ENCODE data around the gene SIGLEC15.
A peak's percentile ranks its signal among the peaks of the same experiment; 100 is the strongest.
"Not testable (repeated sequence)": the region's sequence is repeated elsewhere in the genome, so short reads cannot be mapped to it uniquely, and the experiment has no call there.

The SIGLEC15 gene

DNA sequence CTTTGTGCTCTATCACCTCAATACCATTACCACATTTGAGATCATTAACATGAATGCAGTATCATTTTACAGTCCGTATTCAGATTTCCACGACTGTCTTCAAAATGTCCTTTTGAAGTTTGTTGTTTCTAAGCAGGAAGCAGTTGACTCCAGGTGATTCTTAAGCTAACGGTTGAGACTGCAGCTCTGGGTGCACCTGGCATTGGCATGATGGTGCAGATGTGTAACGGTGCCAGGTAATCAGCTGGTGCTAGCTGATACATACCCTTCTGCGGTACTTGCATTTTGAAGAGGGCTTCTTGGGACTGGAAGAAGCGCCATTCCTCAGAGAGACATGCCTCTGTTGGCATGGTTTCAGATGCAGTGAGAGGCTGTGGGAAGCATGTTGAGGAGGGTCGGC lies 19.5 kb downstream of the SIGLEC15 start:
- no peak for DNase-seq

DNA sequence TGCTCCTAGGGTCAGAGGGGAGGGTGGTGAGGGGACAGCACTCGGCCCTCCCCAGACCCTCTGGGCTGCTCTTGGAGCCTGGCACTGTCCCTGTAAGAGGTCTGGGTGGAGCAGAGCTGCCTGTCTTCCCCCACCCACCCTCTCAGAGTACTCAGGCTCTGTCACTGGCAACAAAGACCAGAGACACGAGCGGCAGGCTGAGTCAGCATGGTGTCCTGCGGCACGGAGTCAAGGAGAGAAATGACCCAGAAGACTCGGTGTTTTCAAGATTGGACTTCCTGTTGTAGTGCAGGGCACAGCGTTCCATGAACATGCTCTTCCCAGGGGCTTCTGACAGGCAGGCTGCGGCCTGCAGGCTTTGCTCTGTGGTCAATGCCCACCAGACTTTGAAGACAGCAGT lies 19.9 kb downstream of the SIGLEC15 start:
- no peak for DNase-seq

DNA sequence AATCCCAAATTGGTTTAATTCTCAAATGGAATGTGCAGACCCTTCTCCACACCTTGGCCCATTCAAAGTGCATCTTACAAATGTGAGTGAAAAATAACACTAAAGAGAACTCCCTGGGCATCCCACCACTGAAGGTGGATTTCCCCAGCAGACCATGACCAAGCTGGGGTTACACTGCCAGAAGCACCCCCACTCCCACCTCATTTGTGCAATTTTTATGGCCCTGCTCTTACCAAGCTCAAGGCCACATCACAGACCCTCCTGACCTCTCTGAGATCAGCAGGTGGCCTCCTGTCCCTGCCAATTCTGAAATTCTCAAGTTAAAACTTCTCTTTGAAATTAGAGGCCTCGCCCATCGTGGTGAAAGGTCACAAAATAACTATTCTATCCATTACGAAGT lies 21.6 kb downstream of the SIGLEC15 start:
- no peak for DNase-seq

DNA sequence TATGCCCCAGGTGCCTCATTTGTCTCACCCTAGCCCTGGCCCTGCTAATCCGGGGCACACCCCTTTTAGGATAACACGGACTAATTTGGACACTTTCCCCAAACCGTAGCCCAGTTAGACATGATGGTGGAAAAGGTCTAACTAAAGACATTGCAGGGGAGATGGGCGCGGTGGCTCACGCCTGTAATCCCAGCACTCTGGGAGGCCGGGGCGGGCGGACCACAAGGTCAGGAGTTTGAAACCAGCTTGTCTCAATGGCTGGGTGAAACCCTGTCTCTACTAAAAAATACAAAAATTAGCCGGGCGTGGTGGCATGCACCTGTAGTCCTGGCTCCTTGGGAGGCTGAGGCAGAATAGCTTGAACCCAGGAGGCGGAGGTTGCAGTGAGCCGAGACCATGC lies 23.2 kb downstream of the SIGLEC15 start:
- not testable (repeated sequence) for DNase-seq

DNA sequence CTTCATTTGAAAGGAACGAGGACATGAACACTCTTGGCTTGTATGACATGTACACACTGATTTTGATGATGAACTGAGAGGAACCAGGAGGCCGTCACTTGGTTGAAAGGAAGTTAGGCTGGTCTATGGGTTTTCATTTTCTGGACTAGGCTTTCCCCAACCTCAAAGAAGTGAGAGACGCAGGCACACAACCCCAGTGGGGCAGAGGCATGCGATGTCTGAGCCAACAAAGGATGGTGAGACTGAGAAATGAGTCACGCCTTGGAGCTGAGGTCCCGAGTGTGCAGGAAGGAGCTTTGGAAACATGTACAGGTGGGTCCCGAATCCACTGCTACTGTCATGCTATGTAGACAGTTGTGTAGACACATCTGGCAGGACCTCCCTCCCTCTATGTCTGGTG lies 24.1 kb downstream of the SIGLEC15 start:
- DNase-seq = no peak

DNA sequence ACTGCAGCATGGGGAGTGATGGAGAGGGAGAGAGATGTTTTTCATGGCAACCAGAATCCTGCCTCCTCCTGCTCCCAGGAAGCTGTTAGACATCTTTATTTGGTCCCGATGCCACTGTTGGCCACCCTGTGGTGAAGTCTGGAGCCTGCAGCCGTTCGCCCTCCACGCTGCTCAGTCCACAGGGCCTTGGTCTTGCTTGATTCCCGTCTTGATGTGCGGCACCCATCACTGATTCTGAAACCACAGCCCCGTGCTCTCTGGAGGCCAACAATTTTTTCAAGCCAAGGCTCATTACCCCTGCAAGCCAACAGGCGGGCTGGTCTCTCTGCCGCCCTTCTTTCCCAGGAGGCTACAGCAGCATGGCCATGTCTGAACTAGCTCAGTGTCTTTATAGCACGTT lies 24.5 kb downstream of the SIGLEC15 start:
- DNase-seq = no peak

- DNase-seq = no peak
Observed at GRCh38 chr18:45851161-45851925, 25.9 kb downstream of the SIGLEC15 start.

- DNase-seq = no peak
Observed at GRCh38 chr18:45852631-45853030, 27.2 kb downstream of the SIGLEC15 start.

GRCh38 chr18:45854036-45854586 lies 28.6 kb downstream of the SIGLEC15 start:
- no peak for DNase-seq

DNA sequence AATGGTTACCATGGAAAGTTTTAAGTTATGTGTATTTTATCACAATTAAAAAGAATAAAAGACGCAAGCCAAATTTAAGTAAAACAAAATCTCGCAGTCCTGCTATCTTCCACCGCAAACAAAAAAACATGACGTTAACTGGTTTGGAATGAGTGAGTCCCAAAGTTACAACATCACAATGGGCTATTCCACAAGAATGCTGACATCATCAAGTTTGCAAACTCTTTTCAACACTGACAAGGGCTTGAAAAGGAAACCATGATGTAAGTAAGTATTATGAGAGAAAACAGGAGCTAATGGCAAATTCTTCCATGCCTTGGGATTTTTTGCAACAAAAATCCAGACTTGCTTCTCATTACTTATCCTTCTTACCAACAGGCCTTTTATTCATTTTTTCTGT lies 31.1 kb downstream of the SIGLEC15 start:
- no peak for DNase-seq

- no peak for DNase-seq
Observed at GRCh38 chr18:45859334-45859733, 33.9 kb downstream of the SIGLEC15 start.

- DNase-seq = no peak
Observed at GRCh38 chr18:45860492-45860891, 35.0 kb downstream of the SIGLEC15 start.

GRCh38 chr18:45860971-45861370 lies 35.5 kb downstream of the SIGLEC15 start:
- no peak for DNase-seq

DNA sequence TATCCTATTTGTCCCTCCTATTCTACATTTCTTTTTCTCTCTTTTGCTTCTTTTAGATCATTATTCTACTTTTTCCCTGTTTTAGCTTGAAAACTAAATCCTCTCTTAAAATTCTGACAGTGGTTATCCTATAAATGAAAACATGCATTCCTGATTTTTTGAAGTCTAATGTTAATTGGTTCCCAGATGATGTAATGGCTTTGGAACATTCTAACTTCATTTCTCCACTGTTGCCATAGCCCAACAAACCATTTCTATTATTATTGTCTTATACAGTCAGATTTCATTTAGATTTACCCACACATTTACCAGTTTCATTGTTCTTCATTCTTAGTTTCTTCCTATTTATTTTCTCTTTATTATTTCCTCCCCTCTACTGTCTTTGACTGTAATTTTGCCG lies 36.5 kb downstream of the SIGLEC15 start:
- no peak for DNase-seq

DNA sequence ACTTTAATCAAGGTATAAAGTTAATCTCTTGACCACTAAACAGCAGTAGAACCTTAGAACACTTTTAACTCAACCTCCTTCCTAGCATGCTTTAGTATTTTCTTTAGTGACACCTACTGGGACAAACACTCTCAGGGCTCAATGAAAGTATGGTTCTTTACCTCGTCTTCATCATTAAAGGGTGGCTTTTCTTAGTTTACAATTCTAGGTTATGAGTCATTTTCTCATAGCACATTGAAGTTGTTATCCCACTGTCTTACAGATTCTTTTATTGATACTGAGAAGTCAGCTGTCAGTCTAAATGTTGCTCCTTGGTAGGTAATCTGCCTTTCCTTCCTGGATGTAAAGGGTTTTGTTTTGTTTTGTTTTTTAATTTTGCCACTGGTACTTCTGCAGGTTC lies 38.0 kb downstream of the SIGLEC15 start:
- DNase-seq = no peak

- no peak for DNase-seq
Observed at GRCh38 chr18:45864081-45864480, 38.6 kb downstream of the SIGLEC15 start.

- DNase-seq = no peak
Observed at GRCh38 chr18:45865466-45865865, 40.0 kb downstream of the SIGLEC15 start.

GRCh38 chr18:45870419-45870818 lies 44.9 kb downstream of the SIGLEC15 start:
- DNase-seq = no peak

DNA sequence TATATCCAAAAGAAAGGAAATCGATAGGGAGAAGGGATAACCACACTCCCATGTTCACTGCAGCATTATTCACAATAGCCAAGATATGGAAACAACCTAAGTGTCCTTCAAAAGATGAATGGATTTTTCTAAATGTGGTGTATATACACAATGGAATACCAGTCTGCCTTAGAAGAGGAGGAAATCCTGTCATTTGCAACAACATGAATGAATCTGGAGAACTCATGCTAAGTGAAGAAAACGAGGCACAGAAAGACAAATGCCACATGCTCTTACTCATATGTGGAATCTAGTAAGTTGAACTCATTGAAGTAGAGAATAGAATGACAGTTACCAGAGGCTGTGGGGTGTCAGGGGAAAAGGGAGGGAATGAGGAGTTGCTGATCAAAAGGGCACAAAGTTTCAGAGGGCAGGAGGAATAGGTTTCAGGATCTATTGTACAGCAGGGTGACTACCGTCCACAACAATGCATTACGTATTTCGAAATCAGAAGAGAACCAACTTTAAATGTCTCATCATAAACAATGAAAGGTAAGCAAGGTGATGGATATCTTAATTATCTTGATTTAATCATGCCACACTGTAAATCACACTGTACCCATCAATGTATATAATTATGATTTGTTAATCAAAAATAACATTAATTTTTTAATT lies 46.1 kb downstream of the SIGLEC15 start:
- DNase-seq = no peak

DNA sequence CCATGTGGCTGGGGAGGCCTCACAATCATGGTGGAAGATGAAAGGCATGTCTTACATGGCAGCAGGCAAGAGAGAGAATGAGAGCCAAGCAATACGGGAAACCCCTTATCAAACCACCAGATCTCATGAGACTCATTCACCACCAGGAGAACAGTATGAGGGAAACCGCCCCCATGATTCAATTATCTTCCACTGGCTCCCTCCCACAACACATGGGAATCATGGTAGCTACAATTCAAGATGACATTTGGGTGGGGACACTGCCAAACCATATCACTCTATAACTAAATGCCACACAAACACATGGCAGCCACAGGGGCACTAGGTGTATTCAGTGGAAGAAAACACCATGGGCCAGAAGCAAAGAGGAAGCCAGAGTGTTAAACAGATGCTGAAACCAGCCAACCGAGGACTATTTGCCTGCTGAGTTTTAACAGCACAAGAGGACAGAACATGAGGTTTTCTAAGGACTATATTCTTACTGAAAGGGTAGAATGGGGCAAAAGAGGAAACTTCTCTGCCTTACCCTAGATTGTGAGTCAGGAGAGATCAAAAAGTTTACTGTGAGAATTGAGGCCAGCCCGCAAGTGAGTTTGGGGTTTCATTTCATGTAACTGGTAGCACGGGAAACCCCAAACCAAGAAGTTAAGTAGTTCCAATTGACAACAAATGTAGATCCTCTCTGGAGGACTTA lies 49.2 kb downstream of the SIGLEC15 start:
- DNase-seq = peak; percentile 40 to 50

DNA sequence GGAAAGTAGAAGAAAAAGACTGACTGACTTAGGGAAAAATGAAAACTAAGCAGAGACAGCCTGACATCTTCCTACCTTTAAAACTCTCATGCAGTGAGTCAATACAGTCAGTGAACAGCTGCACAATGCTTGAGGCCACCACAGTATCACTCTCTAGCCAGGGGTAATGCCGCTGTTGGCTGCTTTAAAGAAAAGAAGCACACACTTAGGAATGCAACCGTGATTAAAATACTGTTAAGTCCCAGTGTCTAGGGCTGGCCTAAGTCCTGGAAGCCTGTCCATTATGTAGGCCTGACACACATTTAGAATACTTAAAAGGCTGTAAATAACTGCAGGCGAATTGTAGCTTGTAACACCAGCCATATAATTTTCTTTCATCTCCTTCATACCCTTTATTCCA lies 50.7 kb downstream of the SIGLEC15 start:
- no peak for DNase-seq

- no peak for DNase-seq
Observed at GRCh38 chr18:45877403-45877802, 51.9 kb downstream of the SIGLEC15 start.

Data from stimulated activated CD4-positive, alpha-beta T cell treated with anti-CD3 and anti-CD28 coated beads, Interleukin-2, amount 100 ng/mL, for 48 hours (primary cell).